Left kidney (tissue), 8 donors: ENCODE data around the gene FGGY. TPM values are rescaled to one million over a fixed set of nuclear protein-coding genes. Genes with fewer than 3 reads are reported as not detected.
A peak's percentile ranks its signal among the peaks of the same experiment; 100 is the strongest.
"Not testable (repeated sequence)": the region's sequence is repeated elsewhere in the genome, so short reads cannot be mapped to it uniquely, and the experiment has no call there.

Experiments
- DNase-seq: peaks from one replicate; pipeline ENCODE4 v3.0.0-alpha.2; 2013
- long read RNA-seq, 8 donors: transcript quantifications; one replicate each; lab custom pipeline, GENCODE V29; 2026
- polyA plus RNA-seq: library from polyadenylated mRNA; unstranded; fragments of 120-200 nt; gene quantifications from one replicate; pipeline ENCODE4 v1.2.1, GENCODE V29; 2013; ENCODE audit not compliant: insufficient read length

Gene FGGY, protein sequence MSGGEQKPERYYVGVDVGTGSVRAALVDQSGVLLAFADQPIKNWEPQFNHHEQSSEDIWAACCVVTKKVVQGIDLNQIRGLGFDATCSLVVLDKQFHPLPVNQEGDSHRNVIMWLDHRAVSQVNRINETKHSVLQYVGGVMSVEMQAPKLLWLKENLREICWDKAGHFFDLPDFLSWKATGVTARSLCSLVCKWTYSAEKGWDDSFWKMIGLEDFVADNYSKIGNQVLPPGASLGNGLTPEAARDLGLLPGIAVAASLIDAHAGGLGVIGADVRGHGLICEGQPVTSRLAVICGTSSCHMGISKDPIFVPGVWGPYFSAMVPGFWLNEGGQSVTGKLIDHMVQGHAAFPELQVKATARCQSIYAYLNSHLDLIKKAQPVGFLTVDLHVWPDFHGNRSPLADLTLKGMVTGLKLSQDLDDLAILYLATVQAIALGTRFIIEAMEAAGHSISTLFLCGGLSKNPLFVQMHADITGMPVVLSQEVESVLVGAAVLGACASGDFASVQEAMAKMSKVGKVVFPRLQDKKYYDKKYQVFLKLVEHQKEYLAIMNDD
- 26.6 TPM for polyA plus RNA-seq
- long read RNA-seq, donor 1, partial matches to known transcripts = 5 of 5 reads
- long read RNA-seq, donor 1, other reads (novel, unspliced or antisense) = 0 of 5 reads
- long read RNA-seq, donor 2, partial matches to known transcripts = 5 of 5 reads
- long read RNA-seq, donor 2, other reads (novel, unspliced or antisense) = 0 of 5 reads
- long read RNA-seq, donor 3, partial matches to known transcripts = 0 of 1 reads
- long read RNA-seq, donor 3, other reads (novel, unspliced or antisense) = 0 of 1 reads
- long read RNA-seq, donor 4 = 0 reads
- long read RNA-seq, donor 5, partial matches to known transcripts = 25 of 26 reads
- long read RNA-seq, donor 5, other reads (novel, unspliced or antisense) = 0 of 26 reads
- long read RNA-seq, donor 6, partial matches to known transcripts = 11 of 11 reads
- long read RNA-seq, donor 6, other reads (novel, unspliced or antisense) = 0 of 11 reads
- long read RNA-seq, donor 7, partial matches to known transcripts = 14 of 16 reads
- long read RNA-seq, donor 7, other reads (novel, unspliced or antisense) = 0 of 16 reads
- long read RNA-seq, donor 8 = 0 reads

DNA sequence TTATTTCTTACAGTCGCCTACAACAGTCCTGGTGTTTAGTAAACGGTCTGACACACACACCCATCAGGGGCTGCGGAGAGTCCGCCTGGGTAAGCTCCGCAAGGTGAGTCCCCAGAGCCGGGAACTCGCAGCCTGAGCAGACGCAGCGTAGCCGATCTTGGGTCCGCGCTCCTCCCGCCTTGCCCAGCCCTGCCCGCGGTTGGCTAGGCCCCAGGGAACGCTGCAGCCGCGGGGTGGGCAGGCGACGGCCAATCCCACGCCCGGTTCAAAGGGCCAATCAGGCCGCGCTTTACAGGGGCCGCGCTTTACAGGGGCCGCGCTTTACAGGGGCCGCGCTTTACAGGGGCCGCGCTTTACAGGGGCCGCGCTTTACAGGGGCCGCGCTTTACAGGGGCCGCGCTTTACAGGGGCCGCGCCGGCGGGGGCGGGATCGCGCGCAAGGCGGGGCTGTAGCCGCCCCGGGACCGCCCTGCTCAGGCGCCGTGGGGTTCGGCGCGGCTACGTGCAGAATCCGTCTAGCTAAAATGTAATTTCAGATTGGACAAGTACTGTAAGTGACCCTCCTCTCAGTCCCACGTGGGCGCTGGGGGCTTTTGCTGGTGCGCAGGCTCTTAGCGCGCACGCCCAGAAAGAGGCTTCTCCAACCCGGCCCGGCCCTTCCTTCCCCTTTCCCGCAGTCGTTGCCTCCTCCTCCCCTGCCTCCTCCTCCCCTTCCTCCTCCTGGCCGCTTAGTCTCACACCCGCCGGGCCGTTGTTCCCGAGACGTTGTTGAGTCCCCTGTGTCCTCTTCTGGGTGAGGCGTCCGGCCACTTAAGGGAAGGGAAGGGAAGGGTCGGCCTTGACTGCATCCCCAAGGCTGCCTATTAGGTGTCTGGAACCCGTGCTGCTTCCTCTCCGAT lies at the start of gene FGGY:
Gene FGGY, plus strand, starts transcription at position 737 of the 899 bp plus-strand sequence. CDS start 24,456 bp downstream, outside the sequence.
- DNase-seq = peak; percentile 97

DNA sequence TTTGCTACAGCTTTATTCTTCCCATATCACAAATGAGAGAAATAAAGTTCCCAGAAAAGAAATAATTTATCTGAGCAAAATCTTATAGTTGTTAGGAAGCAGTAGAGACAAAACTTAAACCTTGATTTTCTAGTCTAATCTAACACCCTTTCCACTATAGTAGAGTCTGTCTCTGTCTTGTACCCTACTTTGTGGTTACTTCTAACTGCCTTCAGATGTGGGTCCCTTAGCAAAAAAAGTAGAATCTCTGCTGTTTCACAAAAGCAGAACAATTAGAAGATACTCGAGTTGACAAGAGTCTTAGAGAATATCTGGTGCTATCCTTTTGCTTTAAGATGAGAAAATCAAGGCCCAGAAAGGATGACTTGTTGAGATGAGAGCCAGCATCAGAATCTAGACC lies 48.1 kb upstream of the FGGY start:
- no peak for DNase-seq

DNA sequence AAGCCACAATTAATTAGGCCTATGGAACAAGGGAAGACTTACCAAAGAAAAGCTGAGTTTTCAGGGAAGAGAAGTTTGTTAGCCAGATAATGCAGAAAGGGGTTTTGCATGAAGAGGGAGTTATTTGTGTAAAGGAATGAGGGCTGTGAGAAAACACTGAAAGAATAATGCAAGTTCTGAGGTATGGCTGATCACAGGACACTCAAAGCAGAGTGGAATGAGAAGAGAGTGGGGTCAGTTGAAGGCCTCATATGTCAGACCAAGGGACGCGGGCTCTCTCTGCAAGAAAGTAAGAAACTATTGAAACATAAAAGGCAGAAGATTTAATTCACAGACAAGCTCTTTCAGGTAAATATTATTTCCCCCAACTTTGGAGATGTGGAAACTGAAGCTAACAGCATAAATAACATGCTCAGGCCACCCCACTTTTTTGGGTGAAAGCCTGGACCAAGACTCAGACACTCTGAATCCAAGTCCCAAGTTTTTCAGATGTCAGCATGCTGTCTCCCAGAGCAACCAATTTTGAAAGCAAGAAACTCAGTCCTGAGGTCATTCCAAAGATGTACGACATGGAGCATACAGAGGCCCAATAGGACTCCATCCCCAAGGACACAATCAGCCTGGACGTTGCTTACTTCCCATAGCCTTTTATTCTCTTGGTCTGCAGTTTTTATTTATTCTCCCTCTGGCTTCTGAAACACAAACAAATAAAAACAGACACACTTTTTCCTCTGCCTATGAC lies 47.3 kb upstream of the FGGY start:
- DNase-seq = no peak

DNA sequence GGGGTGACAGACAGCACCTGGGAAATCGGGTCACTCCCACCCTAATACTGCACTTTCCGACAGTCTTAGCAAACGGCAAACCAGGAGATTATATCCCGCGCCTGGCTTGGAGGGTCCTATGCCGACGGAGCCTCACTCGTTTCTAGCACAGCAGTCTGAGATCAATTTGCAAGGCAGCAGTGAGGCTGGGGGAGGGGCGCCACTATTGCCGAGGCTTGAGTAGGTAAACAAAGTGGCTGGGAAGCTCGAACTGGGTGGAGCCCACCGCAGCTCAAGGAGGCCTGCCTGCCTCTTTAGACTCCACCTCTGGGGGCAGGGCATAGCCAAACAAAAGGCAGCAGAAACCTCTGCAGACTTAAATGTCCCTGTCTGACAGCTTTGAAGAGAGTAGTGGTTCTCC lies 45.8 kb upstream of the FGGY start:
- DNase-seq = not testable (repeated sequence)

DNA sequence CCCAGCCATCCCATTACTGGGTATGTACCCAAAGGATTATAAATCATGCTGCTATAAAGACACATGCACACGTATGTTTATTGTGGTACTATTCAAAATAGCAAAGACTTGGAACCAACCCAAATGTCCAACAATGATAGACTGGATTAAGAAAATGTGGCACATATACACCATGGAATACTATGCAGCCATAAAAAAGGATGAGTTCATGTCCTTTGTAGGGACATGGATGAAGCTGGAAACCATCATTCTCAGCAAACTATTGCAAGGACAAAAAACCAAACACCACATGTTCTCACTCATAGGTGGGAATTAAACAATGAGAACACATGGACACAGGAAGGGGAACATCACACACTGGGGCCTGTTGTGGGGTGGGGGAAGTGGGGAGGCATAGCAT lies 40.5 kb upstream of the FGGY start:
- not testable (repeated sequence) for DNase-seq

DNA sequence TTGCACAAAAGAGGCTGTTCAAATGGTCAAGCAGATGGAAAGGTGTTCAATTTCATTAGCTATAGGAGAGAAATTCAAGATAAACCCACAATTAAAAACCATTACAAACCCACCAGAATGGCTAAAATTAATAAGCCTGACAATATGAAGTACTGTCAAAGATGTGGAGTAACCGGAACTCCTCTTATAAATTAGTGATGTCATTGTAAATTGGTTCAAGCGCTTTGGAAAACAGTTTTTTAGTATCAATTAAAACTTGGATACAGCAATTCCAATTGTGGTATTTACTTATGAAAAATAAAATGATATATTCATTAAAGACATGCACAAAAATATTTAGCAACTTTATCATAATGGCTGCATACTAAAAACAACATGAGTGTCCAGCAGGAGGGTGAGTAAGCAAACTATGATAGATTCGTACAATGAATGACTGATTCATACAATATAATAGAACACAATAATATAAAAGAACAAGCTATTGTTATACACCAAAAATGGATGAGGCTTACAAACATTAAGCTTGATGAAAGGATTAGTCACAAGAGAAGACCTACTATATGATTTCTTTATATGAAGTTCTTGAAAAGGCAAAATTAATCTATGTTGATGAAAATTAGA lies 38.4 kb upstream of the FGGY start:
- no peak for DNase-seq

DNA sequence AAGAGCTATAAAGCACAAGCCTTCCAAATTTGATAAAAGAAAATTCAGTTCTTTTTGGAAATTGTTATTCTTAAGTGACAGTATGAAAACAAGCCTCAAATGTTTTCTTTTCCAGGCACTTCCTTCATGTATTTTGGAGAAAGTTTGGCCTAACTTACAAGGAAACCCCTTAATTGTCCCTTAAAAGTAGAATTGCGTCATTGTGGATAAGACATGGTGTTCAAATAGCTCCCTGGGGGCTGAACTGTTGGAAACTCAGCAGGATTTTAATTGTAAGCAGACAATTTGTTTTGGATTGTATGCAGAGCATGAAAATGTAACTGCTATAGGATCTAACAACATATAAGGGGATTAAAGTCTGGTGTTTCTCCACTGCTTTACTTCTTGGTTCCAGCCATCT lies 35.4 kb upstream of the FGGY start:
- peak; percentile 58 for DNase-seq

DNA sequence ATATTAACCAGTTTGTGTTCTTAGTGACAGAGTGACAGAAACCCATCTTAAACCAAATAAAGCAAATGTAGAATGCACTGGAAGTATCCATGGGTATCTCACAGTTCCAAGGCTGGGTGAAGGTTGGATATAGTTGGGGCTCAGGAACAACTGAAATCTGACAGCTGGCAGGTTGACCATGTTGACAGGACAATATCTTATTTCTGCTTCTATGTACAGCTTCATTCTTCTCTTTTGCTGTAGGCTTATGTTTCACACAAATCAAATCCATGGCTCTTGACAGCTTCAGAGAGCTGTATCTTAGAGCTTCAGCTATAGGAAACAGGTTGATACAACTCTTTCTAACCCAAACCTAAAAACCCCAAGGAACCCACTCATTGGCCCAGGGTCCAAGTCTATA lies 34.3 kb upstream of the FGGY start:
- no peak for DNase-seq

DNA sequence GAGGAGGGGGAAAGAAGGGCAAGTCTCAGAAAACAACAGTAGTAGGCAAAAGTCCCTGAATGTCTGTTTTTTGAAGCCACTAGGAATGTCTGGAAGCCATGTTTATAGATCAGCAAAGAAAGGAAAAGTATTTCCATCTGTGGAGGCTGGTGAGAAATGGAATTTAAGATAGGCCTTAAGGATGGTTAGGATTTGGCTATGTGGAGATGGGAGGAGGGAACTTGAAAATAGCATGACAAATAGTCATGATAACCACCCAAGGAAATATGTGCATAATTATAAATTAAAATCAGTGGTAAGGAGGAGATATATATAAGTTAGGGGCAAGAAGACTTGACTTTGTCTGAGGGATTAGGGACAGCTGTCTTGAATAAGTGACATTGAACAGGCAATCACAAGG lies 33.8 kb upstream of the FGGY start:
- no peak for DNase-seq

DNA sequence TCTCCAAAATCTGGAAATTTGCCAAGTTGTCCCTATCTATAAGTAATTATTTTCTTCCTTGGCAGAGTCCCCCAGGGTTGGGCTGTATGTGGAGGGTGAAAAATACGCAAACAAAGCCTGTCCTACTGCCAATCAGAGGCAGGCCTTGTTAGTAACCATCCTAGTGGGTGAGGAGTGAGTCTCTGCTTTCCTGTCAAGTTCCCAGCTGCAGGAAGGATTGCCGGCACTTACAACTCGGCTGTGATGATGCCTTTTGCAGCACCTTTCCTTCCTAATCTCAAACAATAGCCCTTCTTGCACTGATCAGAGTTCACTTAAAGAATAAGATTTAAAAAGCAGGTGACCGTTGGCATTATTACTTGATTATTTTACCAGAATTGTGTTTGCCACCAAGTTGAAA lies 31.3 kb upstream of the FGGY start:
- no peak for DNase-seq

DNA sequence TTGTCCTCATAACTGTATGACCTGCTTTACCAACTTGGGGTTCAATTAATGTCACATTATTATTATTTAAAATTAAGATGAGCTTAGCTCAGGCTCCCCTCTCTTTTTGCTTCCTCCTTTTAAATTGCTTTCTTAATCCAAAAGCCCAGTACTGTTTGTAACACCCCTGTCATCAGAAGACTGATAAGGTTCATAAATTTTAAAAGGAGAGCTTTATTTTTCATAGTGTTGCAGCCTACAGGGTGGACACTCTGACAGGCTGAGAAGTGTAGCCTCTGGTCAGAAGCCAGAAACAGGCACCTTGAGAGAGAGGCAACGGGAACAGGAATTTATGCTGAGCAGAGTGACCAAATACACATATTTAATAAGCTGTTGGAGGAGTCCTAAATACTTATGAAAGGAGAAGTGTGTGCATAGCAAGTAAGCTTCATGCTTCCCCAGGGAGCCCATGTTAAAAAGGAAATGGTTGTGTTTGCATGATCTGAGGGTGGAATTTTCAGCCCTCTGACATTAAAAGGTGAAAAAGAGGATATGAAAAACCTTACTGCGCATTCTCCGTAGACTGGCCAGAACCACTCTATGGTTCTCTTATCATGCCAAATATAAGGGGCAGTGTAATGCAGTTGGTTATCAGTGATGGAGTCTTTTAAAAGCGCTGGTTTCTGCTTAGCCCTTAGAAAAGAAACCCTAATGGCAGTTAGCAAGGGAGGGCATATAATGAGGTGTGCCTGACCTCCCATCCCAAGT lies 30.5 kb upstream of the FGGY start:
- DNase-seq = no peak

DNA sequence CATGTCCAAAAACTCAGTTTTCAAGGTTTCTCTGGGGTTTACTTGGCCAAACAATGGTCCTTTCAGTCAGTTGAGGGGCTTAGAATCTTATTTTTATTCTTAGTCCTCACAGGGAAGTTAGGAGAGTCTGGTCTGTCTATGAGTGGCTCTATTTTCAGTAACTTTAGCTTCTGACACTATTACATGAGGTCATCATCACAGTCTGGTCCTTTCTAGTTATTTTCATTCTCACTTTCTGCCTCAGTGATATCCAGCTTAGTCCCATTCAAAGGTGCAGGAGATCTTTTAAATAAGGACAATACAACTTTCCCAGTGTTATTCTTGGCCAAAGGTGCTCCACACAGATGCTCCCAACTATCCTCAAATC lies 30.0 kb upstream of the FGGY start:
- DNase-seq = no peak

DNA sequence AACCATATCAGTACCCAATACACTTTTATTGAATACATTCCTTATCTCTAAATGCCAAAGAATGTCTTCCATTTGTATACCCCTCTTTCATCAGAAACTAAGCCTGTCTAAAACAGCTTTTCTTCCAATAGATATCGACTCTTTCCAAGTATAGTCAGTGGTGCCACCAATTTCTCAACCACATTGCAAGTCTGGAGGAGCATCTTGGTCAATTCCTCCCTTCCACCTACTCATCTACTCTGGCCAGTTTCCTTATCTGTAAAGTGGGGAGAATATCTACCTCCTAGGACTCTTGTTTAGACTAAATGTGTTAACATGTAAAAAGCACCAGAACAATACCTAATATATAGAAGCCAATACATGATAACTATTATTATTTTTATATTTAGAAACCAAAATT lies 28.5 kb upstream of the FGGY start:
- DNase-seq = no peak

DNA sequence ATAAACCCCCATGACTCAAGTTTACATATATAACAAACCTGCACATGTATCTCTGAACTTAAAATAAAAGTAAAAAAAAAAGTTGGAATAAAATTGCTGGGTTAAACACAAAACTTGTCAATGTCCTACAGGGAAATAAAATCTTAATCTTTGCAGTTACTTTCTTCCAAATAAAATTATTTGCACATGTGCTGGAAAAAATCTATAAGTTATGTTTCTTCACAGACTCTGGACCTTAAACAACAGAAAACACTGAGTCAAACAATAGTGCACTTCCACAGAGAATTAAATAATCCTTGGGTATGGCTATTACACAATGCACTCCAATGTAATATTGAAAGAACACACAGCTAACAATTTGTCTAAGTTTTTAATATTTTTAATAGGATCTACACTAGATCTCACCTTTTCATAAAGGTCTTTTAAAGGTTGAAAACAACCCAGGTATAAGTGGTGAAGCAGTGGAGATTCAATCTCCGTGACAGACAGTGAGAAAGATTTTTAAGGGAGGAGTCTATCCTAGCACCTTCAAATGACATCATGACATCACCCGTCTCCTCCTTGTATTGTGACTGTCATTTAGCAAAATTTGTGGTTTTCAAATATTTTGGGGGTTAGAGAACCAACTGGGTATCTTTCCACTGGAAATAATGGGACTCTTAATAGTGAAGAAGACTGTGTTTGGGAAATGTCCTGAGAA lies 25.2 kb upstream of the FGGY start:
- DNase-seq = no peak

DNA sequence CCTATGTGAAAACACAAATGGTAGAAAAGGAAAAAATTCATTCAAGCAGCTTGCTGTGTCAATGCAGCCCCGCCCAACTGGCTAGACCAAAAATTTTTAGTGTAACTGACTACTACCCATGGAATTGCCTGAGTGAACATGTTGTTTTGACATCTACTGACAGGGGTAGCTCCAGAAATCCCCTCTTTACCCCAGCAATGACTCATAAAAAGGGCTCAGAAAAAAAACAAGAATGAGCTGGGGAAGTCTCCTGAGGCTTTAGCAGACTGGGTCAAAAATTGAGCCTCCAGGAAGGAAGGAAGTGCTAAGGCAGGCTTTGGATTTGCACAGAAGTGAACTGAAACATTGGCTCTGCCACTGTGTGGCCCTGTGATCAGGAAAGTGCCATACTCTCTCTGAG lies 24.4 kb upstream of the FGGY start:
- DNase-seq = no peak

DNA sequence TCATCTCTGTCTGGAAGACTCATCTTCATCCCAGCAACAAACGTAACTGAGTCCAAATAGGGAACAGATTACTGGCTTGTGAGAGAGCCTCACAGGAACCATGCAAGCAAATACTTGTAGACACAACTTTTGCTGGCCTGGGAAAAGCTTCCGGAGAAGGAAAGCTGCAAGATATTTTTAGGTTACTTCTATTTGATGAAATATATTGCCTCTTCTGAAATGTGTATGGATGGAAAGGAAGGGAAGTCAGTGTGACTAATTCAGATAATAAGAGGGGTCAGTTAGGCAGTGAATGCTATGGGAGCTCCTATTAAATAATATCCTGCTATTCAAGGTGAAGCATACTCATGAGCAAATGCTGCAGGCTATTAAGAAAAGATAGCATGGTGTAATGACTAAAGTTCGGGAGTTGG lies 20.4 kb upstream of the FGGY start:
- DNase-seq = no peak

DNA sequence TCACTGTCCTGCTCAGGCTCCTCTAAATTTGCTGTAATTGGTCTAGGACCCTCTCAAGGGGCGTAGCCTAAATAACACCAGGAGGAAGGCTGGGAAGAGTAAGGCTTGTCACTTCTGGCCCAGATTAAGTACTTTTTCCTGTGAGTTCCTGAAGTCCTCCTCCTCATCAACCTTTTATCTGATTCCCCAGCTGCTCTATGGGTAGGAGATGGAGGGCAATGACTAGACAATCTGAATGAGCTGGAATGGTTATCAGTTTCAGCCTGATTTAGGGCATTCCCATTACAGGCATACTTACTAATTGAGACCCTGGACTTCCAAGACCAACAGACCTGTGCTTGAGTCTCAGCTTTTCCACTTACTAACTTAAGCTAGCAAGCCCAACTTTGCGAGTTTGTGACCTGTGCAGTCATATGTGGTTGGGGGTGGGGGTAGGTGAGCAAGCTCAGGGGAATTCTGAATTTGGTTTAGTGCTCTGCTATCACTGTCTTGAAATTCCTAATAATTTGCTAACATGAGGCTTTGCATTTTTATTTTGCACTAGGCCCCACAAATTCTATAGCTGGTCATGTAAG lies 18.0 kb upstream of the FGGY start:
- DNase-seq = no peak

DNA sequence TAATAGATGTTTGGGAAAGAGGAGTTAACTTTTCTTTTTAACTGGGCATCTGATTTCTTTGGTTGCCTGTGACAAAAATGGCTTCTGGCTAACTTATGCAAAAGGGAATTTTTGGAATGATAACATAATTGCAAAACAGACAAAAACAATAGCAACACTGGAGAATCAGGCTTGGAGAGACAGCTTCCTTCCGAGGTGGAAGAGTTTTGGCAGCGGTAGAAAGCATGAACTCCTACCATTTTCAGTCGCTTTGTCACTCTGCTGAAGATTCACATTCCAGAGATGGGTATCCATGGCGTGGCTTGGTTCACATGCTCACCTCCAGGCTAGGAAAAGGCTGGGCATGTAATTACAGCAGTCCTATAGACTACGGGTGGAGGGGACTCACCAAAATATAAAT lies 17.2 kb upstream of the FGGY start:
- no peak for DNase-seq

DNA sequence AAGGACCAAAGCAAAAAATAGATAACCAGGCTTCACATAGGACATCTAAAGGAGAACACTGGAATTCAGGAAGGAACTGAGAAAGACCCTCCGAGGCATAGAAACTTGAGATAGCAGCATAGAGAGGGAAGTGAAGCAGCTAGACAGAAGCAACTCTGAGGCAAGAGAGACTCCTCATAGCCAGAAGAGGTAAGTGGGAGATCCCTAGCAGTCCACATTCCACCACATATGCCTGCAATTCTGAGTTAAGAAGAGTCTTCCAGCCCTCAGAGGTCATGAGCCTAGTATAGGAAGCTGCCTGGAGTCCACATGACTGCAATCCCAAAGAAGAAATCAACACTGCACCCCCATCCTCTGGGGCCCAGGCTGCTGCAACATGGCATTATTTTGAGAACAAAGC lies 13.9 kb upstream of the FGGY start:
- no peak for DNase-seq
